GM12878 (cell line): ENCODE measurements around the gene ATG9A. TPM values are rescaled to one million over a fixed set of nuclear protein-coding genes. Genes with fewer than 3 reads are reported as not detected.

Experiments used
- CBFB ChIP-seq: IDR thresholded peaks from 2 replicates; pipeline ENCODE4 v1.6.1; 2016; ENCODE audit warnings: antibody characterized with exemption, low read depth
- CBX3 ChIP-seq: fragments of 200-600 bp; sonication (generic); IDR thresholded peaks from 2 replicates; pipeline ENCODE4 v1.6.1; 2016; ENCODE audit warnings: low read depth, borderline replicate concordance
- CEBPZ ChIP-seq: fragments of 150-350 bp; IDR thresholded peaks from 2 replicates; pipeline ENCODE4 v1.6.1; 2016; ENCODE audit warnings: low read depth, low read length
- CUX1 ChIP-seq: IDR thresholded peaks from 2 replicates; pipeline ENCODE4 v1.6.1; 2012; ENCODE audit warnings: improper control_type of control experiment, low read depth, low read length; ENCODE audit not compliant: insufficient replicate concordance
- E4F1 ChIP-seq: fragments of 450-650 bp; IDR thresholded peaks from 2 replicates; pipeline ENCODE4 v1.6.1; 2018; ENCODE audit warnings: borderline replicate concordance, mild to moderate bottlenecking; ENCODE audit not compliant: partially characterized antibody
- EGR1 ChIP-seq, 2 experiments: IDR thresholded peaks; 1 replicate in 1 of 2; 2 replicates in 1 of 2; pipeline ENCODE4 v1.6.1; 2011 to 2012; ENCODE audit warnings: low read depth in 2 of 2, low read length in 2 of 2, borderline replicate concordance in 1 of 2, mild to moderate bottlenecking in 1 of 2, moderate library complexity in 1 of 2
- HSF1 ChIP-seq: fragments of 150-350 bp; IDR thresholded peaks from 2 replicates; pipeline ENCODE4 v1.6.1; 2014; ENCODE audit warnings: mild to moderate bottlenecking, low read depth, low read length
- IRF4 ChIP-seq: IDR thresholded peaks from 2 replicates; pipeline ENCODE4 v1.6.1; 2011; ENCODE audit warnings: low read depth, low read length
- IRF5 ChIP-seq: fragments of 450-650 bp; IDR thresholded peaks from 2 replicates; pipeline ENCODE4 v1.6.1; 2017; ENCODE audit warnings: borderline replicate concordance
- MTA3 ChIP-seq: IDR thresholded peaks from 2 replicates; pipeline ENCODE4 v1.6.1; 2012; ENCODE audit warnings: low read length, inconsistent platforms, borderline replicate concordance
- MYC ChIP-seq: IDR thresholded peaks from 2 replicates; pipeline ENCODE4 v1.6.1; 2011; ENCODE audit warnings: mild to moderate bottlenecking, low read length, moderate library complexity, inconsistent platforms; ENCODE audit not compliant: insufficient read depth, insufficient replicate concordance, insufficient read length, severe bottlenecking
- SMAD1 ChIP-seq: fragments of 450-650 bp; IDR thresholded peaks from 2 replicates; pipeline ENCODE4 v1.6.1; 2018; ENCODE audit warnings: mild to moderate bottlenecking, low read depth; ENCODE audit not compliant: partially characterized antibody
- polyA plus RNA-seq, 11 experiments: library from polyadenylated mRNA; depleted of rRNA in 4 of 11; unstranded in 6 of 11; stranded (reverse) in 5 of 11; fragments of >200 nt; fragmentation: Nextera tagmentation in 4 of 11; fragmentation: Illumina TruSeq in 1 of 11; extraction: Ambion mirVana in 4 of 11; extraction: Trizol in 1 of 11; gene quantifications; 1 replicate in 1 of 11; 2 replicates in 10 of 11; pipeline versions ENCODE4 v1.2.1 to v1.2.3, GENCODE V29; 2011 to 2016; ENCODE audit warnings: inconsistent platforms in 2 of 11, missing spikeins in 2 of 11, low read depth in 1 of 11
- total RNA-seq, 4 experiments: library from RNA; depleted of rRNA in 3 of 4; stranded (reverse); fragments of >200 nt in 3 of 4; fragmentation: Illumina TruSeq in 1 of 4; extraction: Trizol in 1 of 4; gene quantifications; 2 replicates each; pipeline versions ENCODE4 v1.2.1 to v1.2.3, GENCODE V29; 2013 to 2021

Gene ATG9A
- total and polyA plus RNA-seq, 10 of the 15 experiments (the other 5 are each of a cell fraction or from before 2014, with no cell fraction given), result 0.16 to 37.5 (median 14.6) TPM; not detected in 1

GRCh38 chr2:219177552-219178376, 51.7 kb downstream of the ATG9A start, which contains the start of gene RETREG2 (continued):
- TF ChIP-seq E4F1, result no peak
- TF ChIP-seq IRF4, result 0 out of 2 replicates have a peak, but pooled peaks have one; percentile 15
- TF ChIP-seq HSF1, result no peak
- no peak for TF ChIP-seq MYC
- peak; percentile 59; the same call in 1 of the 2 replicates for TF ChIP-seq MTA3
- no peak for TF ChIP-seq IRF5
- TF ChIP-seq CBFB, result peak; percentile 70; the same call in 1 of the 2 replicates
- TF ChIP-seq CEBPZ, result no peak
- TF ChIP-seq CBX3, result no peak
- peak; percentile 73 for TF ChIP-seq SMAD1
- no peak; a peak in 1 of 3 replicates for TF ChIP-seq EGR1 (IDR thresholded peaks at IDR 0.05; ENCODE audit: borderline replicate concordance in 1 of 2, low read depth in 2 of 2, low read length in 2 of 2)
- TF ChIP-seq CUX1, result no peak
